ENCODE results near the gene FAM72C. TPM values are rescaled to one million over a fixed set of nuclear protein-coding genes. Genes with fewer than 3 reads are reported as not detected.
"Not testable (repeated sequence)": the region's sequence is repeated elsewhere in the genome, so short reads cannot be mapped to it uniquely, and the experiment has no call there.

The FAM72C gene
- total and polyA plus RNA-seq, 2 of the 4 experiments (the other 2 are of a cell fraction): 0.72 to 1.8 TPM

DNA sequence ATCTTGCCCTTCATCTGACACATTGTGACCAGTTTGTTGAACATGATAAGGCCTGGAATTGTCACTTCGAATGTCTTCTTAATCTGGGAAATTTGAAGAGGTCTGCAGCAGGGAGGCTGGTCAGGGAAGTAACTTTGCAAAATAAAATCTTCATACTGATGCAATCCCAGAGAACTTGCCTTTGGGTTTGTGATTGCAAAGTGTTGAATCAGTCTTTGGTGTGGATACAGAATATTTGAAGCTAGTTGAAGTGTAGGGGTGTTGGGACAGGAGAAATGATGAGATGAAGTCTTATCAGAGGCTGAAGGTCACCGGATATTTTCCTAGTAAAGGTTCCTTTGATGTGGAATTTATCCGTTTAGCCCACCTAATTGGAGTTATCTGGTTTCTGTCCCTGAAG lies 42.7 kb upstream of the FAM72C start:
- intact Hi-C loops (cut with micrococcal nuclease); H3K27me3 ChIP-seq (ENCODE audit: control insufficient read depth, insufficient read depth, low read length); H4K8ac ChIP-seq (ENCODE audit: low read depth in 2 of 2, low read length in 2 of 2); H2BK5ac ChIP-seq (ENCODE audit: low read depth, low read length, poor library complexity, severe bottlenecking); H3K4me1 ChIP-seq (ENCODE audit: control insufficient read depth, insufficient read depth, low read length); H3K27ac ChIP-seq (ENCODE audit: insufficient read depth, low read length); H3K23ac ChIP-seq (ENCODE audit: low read depth, low read length); CTCF ChIA-PET; H3K9me1 ChIP-seq (ENCODE audit: insufficient read depth, low read length); in situ Hi-C loops (cut with MboI; ENCODE audit: low sequenced_read_pairs); BruUV-seq (replicated peaks); H2AK9ac ChIP-seq (replicated peaks; ENCODE audit: low read depth, low read length, poor library complexity); DNase-seq; H2BK120ac ChIP-seq (ENCODE audit: low read depth, low read length); H3K18ac ChIP-seq (ENCODE audit: low read depth, low read length); H3K14ac ChIP-seq (replicated peaks; ENCODE audit: low read depth, low read length); dilution Hi-C loops (cut with HindIII; ENCODE audit: low sequenced_read_pairs, unreplicated experiment); H3K9me3 ChIP-seq (ENCODE audit: control insufficient read depth, insufficient read depth, low read length); POLR2A ChIA-PET (ENCODE audit: unreplicated experiment); H2AFZ ChIP-seq (replicated peaks; ENCODE audit: low read length, poor library complexity); H3K4ac ChIP-seq (ENCODE audit: low read depth, low read length); H3K36me3 ChIP-seq (ENCODE audit: control insufficient read depth, insufficient read depth, low read length); H3K9ac ChIP-seq (ENCODE audit: low read depth, low read length); H3K79me1 ChIP-seq (ENCODE audit: low read depth in 1 of 2, low read length in 2 of 2); H2AK5ac ChIP-seq (ENCODE audit: low read depth, low read length); H4K20me1 ChIP-seq (ENCODE audit: insufficient read depth, low read length); H4K91ac ChIP-seq (ENCODE audit: insufficient read depth, low read depth, low read length); H3K4me3 ChIP-seq (ENCODE audit: insufficient read depth, low read depth, low read length); H4K5ac ChIP-seq (ENCODE audit: low read depth, low read length); H3K56ac ChIP-seq (ENCODE audit: extremely low read depth, insufficient read depth, low read length); H2BK15ac ChIP-seq (ENCODE audit: low read depth, low read length); H2BK20ac ChIP-seq (ENCODE audit: low read depth, low read length); H3K4me2 ChIP-seq (ENCODE audit: low read depth, low read length): not testable (repeated sequence)
- WGBS, 2 experiments (ENCODE audit: extremely low coverage in 2 of 2, insufficient read length in 1 of 2): no CpG with 5 or more reads among the region's 3 CpGs
- peak; percentile 67 for ATAC-seq (ENCODE audit: low read depth)

DNA sequence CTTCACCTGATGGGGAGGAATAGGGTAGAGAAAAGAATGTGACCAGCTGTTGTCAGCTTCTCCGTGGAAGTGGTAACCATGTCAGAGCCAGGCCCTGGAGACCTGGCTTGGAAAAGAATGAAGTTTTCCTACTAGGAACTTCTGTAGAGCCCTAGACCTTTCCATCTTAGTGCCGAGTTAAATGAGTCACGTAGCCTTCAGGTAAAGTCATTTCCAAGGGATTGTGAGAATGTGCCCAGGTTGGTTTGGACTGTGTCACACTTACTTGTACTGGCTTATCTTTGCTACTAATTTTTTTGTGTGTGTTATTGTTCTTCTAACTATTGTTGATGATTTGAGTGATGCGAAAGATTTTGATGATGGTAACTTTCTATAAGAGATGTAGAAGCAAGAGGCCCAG lies 42.3 kb upstream of the FAM72C start:
- dilution Hi-C loops (cut with HindIII; ENCODE audit: low sequenced_read_pairs, unreplicated experiment): not testable (repeated sequence)

More for the DNA sequence above, 42.3 kb upstream of the FAM72C start:
- H3K4me2 ChIP-seq (ENCODE audit: low read depth, low read length); H2BK15ac ChIP-seq (ENCODE audit: low read depth, low read length); H2AK5ac ChIP-seq (ENCODE audit: low read depth, low read length); H3K56ac ChIP-seq (ENCODE audit: extremely low read depth, insufficient read depth, low read length); intact Hi-C loops (cut with micrococcal nuclease); ATAC-seq (ENCODE audit: low read depth); H2AFZ ChIP-seq (replicated peaks; ENCODE audit: low read length, poor library complexity); H3K23ac ChIP-seq (ENCODE audit: low read depth, low read length); H3K9ac ChIP-seq (ENCODE audit: low read depth, low read length); H3K27me3 ChIP-seq (ENCODE audit: control insufficient read depth, insufficient read depth, low read length); H4K8ac ChIP-seq (ENCODE audit: low read depth in 2 of 2, low read length in 2 of 2); H3K4me3 ChIP-seq (ENCODE audit: insufficient read depth, low read depth, low read length); H3K4ac ChIP-seq (ENCODE audit: low read depth, low read length); H3K18ac ChIP-seq (ENCODE audit: low read depth, low read length); H3K27ac ChIP-seq (ENCODE audit: insufficient read depth, low read length); H4K20me1 ChIP-seq (ENCODE audit: insufficient read depth, low read length); in situ Hi-C loops (cut with MboI; ENCODE audit: low sequenced_read_pairs); H4K5ac ChIP-seq (ENCODE audit: low read depth, low read length); H3K4me1 ChIP-seq (ENCODE audit: control insufficient read depth, insufficient read depth, low read length); DNase-seq; H2AK9ac ChIP-seq (replicated peaks; ENCODE audit: low read depth, low read length, poor library complexity); POLR2A ChIA-PET (ENCODE audit: unreplicated experiment); H2BK20ac ChIP-seq (ENCODE audit: low read depth, low read length); CTCF ChIA-PET; H2BK5ac ChIP-seq (ENCODE audit: low read depth, low read length, poor library complexity, severe bottlenecking); H3K14ac ChIP-seq (replicated peaks; ENCODE audit: low read depth, low read length); H3K9me1 ChIP-seq (ENCODE audit: insufficient read depth, low read length); H3K79me1 ChIP-seq (ENCODE audit: low read depth in 1 of 2, low read length in 2 of 2); H2BK120ac ChIP-seq (ENCODE audit: low read depth, low read length); H3K9me3 ChIP-seq (ENCODE audit: control insufficient read depth, insufficient read depth, low read length); BruUV-seq (replicated peaks); H3K36me3 ChIP-seq (ENCODE audit: control insufficient read depth, insufficient read depth, low read length); H4K91ac ChIP-seq (ENCODE audit: insufficient read depth, low read depth, low read length): not testable (repeated sequence)
- WGBS, 2 experiments (ENCODE audit: extremely low coverage in 2 of 2, insufficient read length in 1 of 2): no CpG with 5 or more reads among the region's 4 CpGs
